HG03442 (cell line): ENCODE data around the gene PDE8A.

Experiments
- ATAC-seq: cut with Tn5 transposase; IDR thresholded peaks from one replicate; pipeline ENCODE4 v1.9.1; 2021; ENCODE audit warnings: mild to moderate bottlenecking, moderate library complexity; ENCODE audit not compliant: unreplicated experiment

Gene PDE8A

GRCh38 chr15:85029221-85029620 lies 47.6 kb downstream of the PDE8A start:
- ATAC-seq = no peak

DNA sequence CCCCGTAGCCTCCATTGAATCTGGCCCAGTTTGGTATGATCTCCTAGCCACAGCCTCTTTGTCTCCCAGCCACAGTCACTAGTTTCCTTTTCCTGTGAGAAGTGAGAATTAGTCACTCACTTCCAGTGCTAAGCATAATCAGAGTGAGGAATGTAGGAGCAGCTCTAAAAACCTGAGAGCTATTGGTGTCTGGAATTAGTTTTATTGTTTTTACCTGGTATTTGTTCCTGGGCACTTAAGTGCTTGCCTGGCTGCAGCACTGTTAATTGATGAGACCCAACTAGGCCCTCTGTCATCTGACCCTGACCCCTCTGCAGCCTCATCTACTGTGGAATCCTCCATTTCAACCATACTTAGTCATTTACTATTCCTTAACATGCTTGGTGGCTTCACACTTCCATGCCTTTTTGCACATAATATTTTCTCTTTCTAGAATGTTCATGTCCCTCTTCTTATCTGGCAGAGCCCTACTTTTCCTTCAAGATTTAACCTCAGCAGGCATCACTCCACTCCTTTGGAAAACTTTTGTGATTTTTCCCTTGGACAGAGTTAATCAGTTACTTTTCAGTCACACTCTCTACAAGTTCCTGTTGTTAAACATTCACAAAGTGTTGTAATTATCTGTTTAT lies 48.8 kb downstream of the PDE8A start:
- no peak for ATAC-seq

GRCh38 chr15:85031086-85031943 lies 49.7 kb downstream of the PDE8A start:
- no peak for ATAC-seq

DNA sequence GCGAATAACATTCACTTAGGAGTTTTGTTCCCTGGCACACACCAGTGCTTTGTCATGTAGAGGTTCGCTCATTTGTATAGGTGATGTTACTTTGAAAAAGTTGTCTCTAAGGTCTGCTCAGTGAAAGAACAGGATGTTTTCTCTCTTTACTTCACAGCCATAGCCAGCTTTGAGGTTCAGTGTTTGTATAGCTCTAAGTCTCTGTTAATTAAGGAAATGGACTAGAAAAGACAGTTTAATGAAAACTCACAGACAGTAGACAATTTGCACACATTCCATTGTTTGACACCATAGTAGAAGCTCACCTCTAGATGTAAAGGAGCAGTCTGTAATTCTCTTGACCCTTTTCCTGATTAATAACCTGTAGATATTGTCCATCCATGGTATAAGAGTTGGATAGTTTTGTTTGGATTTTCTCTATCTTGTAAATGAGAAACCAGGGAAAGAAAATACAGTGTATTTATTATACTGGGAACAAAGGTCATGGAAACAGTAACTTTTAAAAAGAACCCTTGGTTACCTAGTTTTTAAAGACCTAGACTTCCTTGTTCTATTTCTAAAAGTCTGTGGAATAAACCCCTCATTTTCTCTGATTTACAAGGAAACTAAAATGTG lies 50.4 kb downstream of the PDE8A start:
- no peak for ATAC-seq

- no peak for ATAC-seq
Measured at GRCh38 chr15:85033148-85033547, 51.5 kb downstream of the PDE8A start.

GRCh38 chr15:85034276-85034675 lies 52.6 kb downstream of the PDE8A start:
- no peak for ATAC-seq

DNA sequence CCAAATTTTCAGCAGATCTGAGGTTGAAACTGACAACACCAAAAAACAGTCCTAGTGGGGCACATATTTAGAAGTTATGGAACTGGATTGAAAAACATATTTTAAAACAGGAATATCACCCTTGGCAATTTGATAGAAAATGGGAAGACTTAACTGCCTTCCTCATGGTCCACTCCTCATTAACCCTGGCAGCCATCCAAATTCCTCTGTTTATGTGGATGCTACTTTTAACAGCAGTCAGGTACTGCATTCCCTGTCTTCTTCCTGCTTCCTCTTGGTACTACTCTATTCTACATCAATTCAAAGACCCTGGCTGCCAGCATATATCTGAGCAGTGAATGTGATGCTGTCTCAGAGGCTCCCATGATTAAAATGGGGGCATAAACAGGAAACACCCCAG lies 54.3 kb downstream of the PDE8A start:
- no peak for ATAC-seq

GRCh38 chr15:85036716-85037115 lies 55.1 kb downstream of the PDE8A start:
- ATAC-seq = no peak

GRCh38 chr15:85037641-85038040 lies 56.0 kb downstream of the PDE8A start:
- no peak for ATAC-seq

DNA sequence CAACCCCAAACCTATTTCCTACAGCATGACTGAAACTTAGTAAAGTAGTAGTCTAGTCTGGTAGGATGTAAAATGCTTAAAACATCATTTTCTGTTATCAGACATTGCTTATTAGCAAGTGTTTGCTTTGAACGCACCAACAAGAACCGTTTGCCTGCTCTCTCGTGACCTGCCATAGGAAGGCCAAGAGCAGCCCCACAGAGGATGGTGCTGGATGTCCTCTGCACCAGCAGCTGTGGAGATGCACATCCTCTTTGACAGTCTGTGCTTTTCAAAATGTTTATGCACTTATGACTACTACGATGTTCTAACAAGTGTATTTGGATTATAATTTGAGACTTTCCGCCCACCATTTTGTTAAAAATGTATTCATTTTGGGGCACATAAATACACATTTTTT lies 59.6 kb downstream of the PDE8A start:
- no peak for ATAC-seq

GRCh38 chr15:85044251-85044853 lies 62.7 kb downstream of the PDE8A start:
- no peak for ATAC-seq

DNA sequence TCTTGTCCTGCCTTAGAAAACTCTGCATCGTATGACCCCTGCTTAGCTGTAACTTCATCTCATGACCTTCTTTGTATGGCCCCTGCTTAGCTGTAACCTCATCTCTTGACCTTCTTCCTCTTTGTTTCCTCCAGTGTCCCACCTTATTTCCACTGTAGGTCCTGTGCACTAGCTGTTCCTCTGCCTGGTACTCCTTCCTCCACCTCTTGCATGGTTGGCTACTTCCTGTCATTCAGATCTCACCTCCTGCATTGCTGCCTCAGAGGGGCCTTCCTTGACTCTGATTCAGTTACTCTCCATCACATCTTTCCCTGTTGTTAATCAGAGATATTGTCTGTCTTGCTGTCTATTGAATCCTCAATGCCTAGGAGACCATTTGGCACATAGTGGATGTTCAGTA lies 63.2 kb downstream of the PDE8A start:
- ATAC-seq = no peak

GRCh38 chr15:85045615-85046014 lies 64.0 kb downstream of the PDE8A start:
- no peak for ATAC-seq

GRCh38 chr15:85047271-85047948 lies 65.8 kb downstream of the PDE8A start:
- ATAC-seq = no peak

GRCh38 chr15:85048430-85048829 lies 66.8 kb downstream of the PDE8A start:
- no peak for ATAC-seq

DNA sequence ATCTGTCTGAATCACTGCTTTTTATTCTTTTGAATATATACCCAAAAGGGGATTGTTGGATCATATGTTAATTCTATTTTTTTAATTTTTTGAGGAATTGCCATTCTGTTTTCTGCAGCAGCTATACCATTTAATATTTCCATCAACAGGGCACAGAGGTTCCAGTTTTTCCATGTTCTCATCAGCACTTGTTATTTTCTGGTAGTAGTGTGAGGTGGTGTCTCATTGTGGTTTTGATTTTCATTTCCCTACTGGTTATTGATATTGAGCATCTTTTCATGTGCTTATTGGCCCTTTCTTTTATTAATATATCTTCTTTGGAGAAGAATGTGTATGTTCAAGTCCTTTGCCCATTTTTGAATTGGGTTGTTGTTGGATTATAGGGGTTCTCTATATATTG lies 68.1 kb downstream of the PDE8A start:
- no peak for ATAC-seq

DNA sequence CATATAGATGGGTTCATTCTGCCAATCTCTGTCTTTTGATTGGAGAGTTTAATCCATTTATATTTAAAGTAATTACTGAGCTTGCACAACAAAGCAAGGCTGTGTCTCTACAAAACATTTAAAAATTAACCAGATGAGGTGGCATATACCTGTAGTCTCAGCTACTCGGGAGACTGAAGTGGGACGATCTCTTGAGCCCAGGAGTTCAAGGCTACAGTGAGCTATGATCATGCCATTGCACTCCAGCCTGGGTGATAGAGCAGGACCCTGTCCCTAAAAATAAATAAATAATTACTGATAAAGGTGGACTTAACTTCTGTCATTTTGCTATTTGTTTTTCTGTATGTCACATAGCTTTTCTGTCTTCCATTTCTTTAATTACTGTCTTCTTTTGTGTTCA lies 78.1 kb downstream of the PDE8A start:
- ATAC-seq = no peak

GRCh38 chr15:85062560-85062959 lies 80.9 kb downstream of the PDE8A start:
- ATAC-seq = no peak

- ATAC-seq = no peak
Measured at GRCh38 chr15:85063088-85063487, 81.4 kb downstream of the PDE8A start.

DNA sequence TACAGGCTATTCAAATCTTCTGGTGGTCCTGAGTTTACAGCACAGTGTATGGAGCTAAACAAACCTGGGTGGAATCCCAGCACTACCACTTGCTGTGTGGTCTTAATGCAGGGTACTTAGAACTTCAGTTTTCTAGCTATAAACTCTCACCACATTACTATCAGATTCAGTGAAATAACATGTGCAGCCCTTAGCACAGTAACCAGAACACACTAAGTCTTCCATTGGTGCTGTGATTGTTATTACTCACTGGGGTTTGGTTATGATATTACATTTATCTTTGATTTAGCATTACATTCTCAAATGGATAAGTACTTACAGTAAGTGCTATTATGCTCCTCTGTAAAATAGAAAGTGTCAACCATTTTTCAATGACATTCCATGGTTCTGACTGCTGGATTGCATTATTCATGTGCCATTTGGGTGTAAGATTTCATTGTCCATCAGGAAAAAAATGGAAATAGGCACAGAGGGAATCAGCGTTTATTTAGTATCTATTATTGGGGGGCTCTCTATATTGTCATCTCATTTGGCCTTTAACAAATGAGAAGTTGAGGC lies 81.9 kb downstream of the PDE8A start:
- ATAC-seq = no peak

DNA sequence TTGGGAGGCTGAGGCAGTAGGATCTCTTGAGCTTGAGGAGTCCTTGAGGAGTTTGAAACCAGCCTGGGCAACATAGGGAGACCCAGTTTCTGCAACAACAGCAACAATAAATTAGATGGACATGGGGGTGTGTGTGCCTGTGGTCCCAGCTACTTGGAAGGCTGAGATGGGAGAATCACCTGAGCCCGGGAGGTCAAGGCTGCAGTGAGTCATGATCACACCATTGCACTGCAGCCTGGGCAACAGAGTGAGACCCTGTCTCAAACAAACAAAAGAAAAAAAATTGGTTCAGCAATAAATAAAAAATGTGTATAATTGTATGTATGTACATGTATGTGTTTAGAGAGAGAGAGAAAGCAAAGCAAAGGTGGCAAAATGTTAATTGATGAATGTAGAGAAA lies 83.1 kb downstream of the PDE8A start:
- no peak for ATAC-seq
